HCT116 (cell line): ENCODE results near the gene PPP1R37. TPM values are rescaled to one million over a fixed set of nuclear protein-coding genes. Genes with fewer than 3 reads are reported as not detected.
A peak's percentile ranks its signal among the peaks of the same experiment; 100 is the strongest.

ENCODE experiments used
- ATAC-seq: fragments of 200-7000 bp; cut with Tn5 transposase; 2 replicates; pipeline ENCODE4 v1.9.1; 2020; ENCODE audit warnings: mild to moderate bottlenecking, moderate library complexity
- BruUV-seq: library from RNA; stranded (reverse); fragments of 400-500 nt; replicated peaks from 2 replicates; lab custom pipeline; 2021; lab: Mats Ljungman, UMichigan
- CTCF ChIA-PET: fragments of 300-600 bp; sonication (Branson Sonifier 250); formaldehyde crosslinking; loops from one replicate; lab custom pipeline; 2021; ENCODE audit warnings: antibody characterized with exemption; lab: Charles Lee
- POLR2A ChIA-PET: fragments of 300-600, 350-600 bp; sonication (Branson Sonifier 250); formaldehyde crosslinking; loops from one replicate; lab custom pipeline; 2021; ENCODE audit warnings: antibody characterized with exemption; lab: Charles Lee
- RAD21 ChIA-PET, 2 experiments: fragments of 300-600 bp; sonication (Branson Sonifier 250); formaldehyde crosslinking; loops; one replicate each; lab custom pipeline; 2023; ENCODE audit warnings: low total read pairs in 2 of 2; ENCODE audit not compliant: uncharacterized antibody in 2 of 2, unreplicated experiment in 2 of 2, low non-redundant PET in 1 of 2; lab: Charles Lee
- DNase-seq: peaks from one replicate; pipeline ENCODE4 v3.0.0-alpha.2; 2010; ENCODE audit warnings: low read depth, low spot score
- H2AFZ ChIP-seq: fragments of 200-600 bp; shearing (Covaris generic), sonication (generic); 2 replicates; pipeline ENCODE4 v1.6.1; 2017; ENCODE audit warnings: low read depth, mixed run types, mixed read lengths, antibody characterized with exemption, low read length; ENCODE audit not compliant: poor library complexity, severe bottlenecking
- H3K27ac ChIP-seq: 2 replicates; pipeline ENCODE4 v1.5.1; 2012; ENCODE audit warnings: low read depth, low read length
- H3K27me3 ChIP-seq: fragments of 200-600 bp; sonication (generic); 2 replicates; pipeline ENCODE4 v1.6.1; 2016; ENCODE audit warnings: mixed run types, low read length, mixed read lengths; ENCODE audit not compliant: insufficient read depth
- H3K36me3 ChIP-seq, 2 experiments: fragments of 200-500 bp in 1 of 2; fragments of 200-600 bp in 1 of 2; sonication (Bioruptor generic) in 1 of 2; sonication (generic) in 1 of 2; 2 replicates each; pipeline versions ENCODE4 v1.5.1 to v1.6.1; 2014 to 2016; ENCODE audit warnings: low read length in 2 of 2, inconsistent platforms in 1 of 2, mixed read lengths in 1 of 2, mixed run types in 1 of 2; ENCODE audit not compliant: insufficient read depth in 2 of 2, control insufficient read depth in 1 of 2
- H3K4me1 ChIP-seq, 2 experiments: fragments of 200-600 bp in 1 of 2; sonication (generic) in 1 of 2; 2 replicates each; pipeline versions ENCODE4 v1.5.1 to v1.6.1; 2012 to 2017; ENCODE audit warnings: low read length in 2 of 2, inconsistent platforms in 1 of 2, mild to moderate bottlenecking in 1 of 2, mixed read lengths in 1 of 2, mixed run types in 1 of 2, moderate library complexity in 1 of 2; ENCODE audit not compliant: insufficient read depth in 2 of 2, control insufficient read depth in 1 of 2
- H3K4me2 ChIP-seq: fragments of 200-600 bp; sonication (generic); 2 replicates; pipeline ENCODE4 v1.6.1; 2017; ENCODE audit warnings: mixed run types, low read length, mixed read lengths
- H3K4me3 ChIP-seq, 2 experiments: fragments of 200-600 bp in 1 of 2; sonication (generic) in 1 of 2; replicated peaks in 1 of 2; 2 replicates each; pipeline ENCODE4 v1.5.1; 2011 to 2016; ENCODE audit warnings: low read length in 2 of 2, control low read depth in 1 of 2, low read depth in 1 of 2, mild to moderate bottlenecking in 1 of 2, mixed read lengths in 1 of 2, mixed run types in 1 of 2
- H3K79me2 ChIP-seq: fragments of 200-600 bp; sonication (generic); 2 replicates; pipeline ENCODE4 v1.6.1; 2017; ENCODE audit warnings: mild to moderate bottlenecking, mixed run types, low read length, moderate library complexity, mixed read lengths; ENCODE audit not compliant: insufficient read depth
- H3K9ac ChIP-seq: fragments of 200-600 bp; sonication (generic); 2 replicates; pipeline ENCODE4 v1.6.1; 2016; ENCODE audit warnings: low read length, mixed read lengths
- H3K9me2 ChIP-seq: fragments of 200-600 bp; sonication (generic), shearing (Covaris generic); 2 replicates; pipeline ENCODE4 v1.6.1; 2017; ENCODE audit warnings: mixed run types, mild to moderate bottlenecking, moderate library complexity; ENCODE audit not compliant: insufficient read depth
- H3K9me3 ChIP-seq, 2 experiments: fragments of 200-500 bp in 1 of 2; fragments of 200-600 bp in 1 of 2; sonication (Bioruptor generic) in 1 of 2; sonication (generic) in 1 of 2; 2 replicates each; pipeline ENCODE4 v1.6.1; 2014 to 2017; ENCODE audit warnings: low read length in 2 of 2, mixed read lengths in 2 of 2, inconsistent platforms in 1 of 2, low read depth in 1 of 2, mild to moderate bottlenecking in 1 of 2, mixed run types in 1 of 2, moderate library complexity in 1 of 2; ENCODE audit not compliant: control insufficient read depth in 1 of 2, insufficient read depth in 1 of 2
- H4K20me1 ChIP-seq: fragments of 200-600 bp; sonication (generic), shearing (Covaris generic); 2 replicates; pipeline ENCODE4 v1.6.1; 2017; ENCODE audit warnings: mixed run types, mild to moderate bottlenecking, moderate library complexity; ENCODE audit not compliant: insufficient read depth
- EGR1 ChIP-seq: IDR thresholded peaks from 2 replicates; pipeline ENCODE4 v1.6.1; 2012; ENCODE audit warnings: low read depth
- RAD21 ChIP-seq: IDR thresholded peaks from 2 replicates; pipeline ENCODE4 v1.6.1; 2012; ENCODE audit warnings: low read depth, mild to moderate bottlenecking
- SIN3A ChIP-seq: IDR thresholded peaks from 2 replicates; pipeline ENCODE4 v1.6.1; 2012; ENCODE audit warnings: low read depth
- SP1 ChIP-seq: IDR thresholded peaks from 2 replicates; pipeline ENCODE4 v1.6.1; 2012; ENCODE audit warnings: low read depth
- ZFX ChIP-seq: fragments of 450-650 bp; IDR thresholded peaks from 2 replicates; pipeline ENCODE4 v1.6.1; 2017
- intact Hi-C: fragments of 100-400 bp; cut with micrococcal nuclease; formaldehyde crosslinking; loops from 2 replicates; pipeline ENCODE4 v1.10.0; 2022
- total RNA-seq: library from RNA; stranded (reverse); gene quantifications from one replicate; pipeline ENCODE4 v1.2.1, GENCODE V29; 2021; ENCODE audit not compliant: unreplicated experiment
- TF ChIP-seq, protein P1 (sequence below), 3 experiments: fragments of 200-600 bp in 1 of 3; sonication (generic) in 1 of 3; IDR thresholded peaks in 2 of 3; conservative IDR thresholded peaks in 1 of 3; 2 replicates each; pipeline ENCODE4 v1.5.1; 2012 to 2017; ENCODE audit warnings: low read depth in 2 of 3, low read length in 2 of 3, antibody characterized with exemption in 1 of 3, borderline replicate concordance in 1 of 3, control low read depth in 1 of 3, mild to moderate bottlenecking in 1 of 3, mixed read lengths in 1 of 3, mixed run types in 1 of 3, moderate library complexity in 1 of 3; ENCODE audit not compliant: insufficient read depth in 1 of 3

Gene PPP1R37
- total RNA-seq, 1 experiment from 2014 or later: 32.7 TPM

DNA sequence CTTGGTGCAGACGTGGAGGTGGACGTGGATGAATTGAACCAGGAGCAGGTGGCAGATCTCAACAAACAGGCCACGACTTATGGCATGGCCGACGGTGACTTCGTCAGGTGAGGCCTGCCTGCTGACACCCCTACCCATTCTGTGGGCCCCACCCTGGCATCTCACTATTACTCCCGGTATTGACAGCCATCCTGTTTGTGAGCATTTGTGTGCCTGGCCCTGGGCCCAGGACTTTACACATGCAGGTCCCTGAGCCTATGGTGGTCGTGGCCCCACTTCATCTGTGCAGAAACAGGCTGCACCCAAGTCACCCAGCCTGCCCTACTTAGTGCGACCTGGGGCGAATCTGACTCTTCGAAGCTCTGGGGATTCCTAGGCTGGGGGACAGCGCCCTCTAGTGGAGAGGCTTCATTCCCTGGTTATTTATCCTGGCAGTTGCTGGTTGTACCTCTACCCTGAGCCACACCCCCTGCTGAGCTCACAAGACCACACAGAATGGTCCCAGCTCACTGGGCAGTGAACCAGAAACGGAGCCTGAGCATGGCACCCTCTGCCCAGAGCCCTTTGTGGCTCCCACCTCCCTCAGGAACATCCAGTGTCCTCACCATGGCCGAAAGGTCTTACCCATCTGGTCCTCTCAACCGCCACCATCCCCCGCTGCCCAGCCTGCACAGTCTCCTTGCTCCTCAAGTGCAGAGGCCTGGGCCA is 33.6 kb upstream of the PPP1R37 start:
- intact Hi-C loops: loop anchor here (1.0 to 5.0 kb wide), 2 partner anchors 70 to 157 kb away; no protein-coding TSS in a partner anchor
- H2AFZ ChIP-seq: no peak overlapping the region
- no peaks in the 10 kb centered on the region for H3K9me2 ChIP-seq
- ATAC-seq (peak; percentile 84), DNase-seq (peak; percentile 62)
- BruUV-seq: no TSS peak
- peaks cover 19% of the 10 kb centered on the region for H3K79me2 ChIP-seq
- H3K27me3 ChIP-seq: no peaks in the 10 kb centered on the region
- H4K20me1 ChIP-seq: no peaks in the 10 kb centered on the region
- CTCF ChIA-PET: interaction anchor here (0.6 to 1.4 kb wide), 25 partner anchors 8 to 420 kb away, joined by 3 to 18 read pairs (median 4); partner anchors contain the start of genes APOE, CLASRP, PPP1R37 and TOMM40
- H3K4me1 ChIP-seq: no peaks in the 10 kb centered on the region
- RAD21 ChIA-PET: interaction anchor here in 1 of 2 experiments (0.5 kb wide), 1 partner anchor 152 kb away, joined by 4 read pairs; no protein-coding TSS in a partner anchor
- H3K4me3 ChIP-seq: no peak overlapping the region
- POLR2A ChIA-PET: interaction anchor here (0.5 kb wide), 1 partner anchor 195 kb away, joined by 3 read pairs; no protein-coding TSS in a partner anchor
- no peak overlapping the region for H3K9ac ChIP-seq
- H3K36me3 ChIP-seq: peaks cover 54 to 58% of the 10 kb centered on the region in 2 experiments; a peak in 3 of 4 replicates
- H3K4me2 ChIP-seq: no peak overlapping the region
- TF ChIP-seq ZFX (no peak), SP1 (no peak), RAD21 (peak; percentile 76)
- TF ChIP-seq, protein P1, sequence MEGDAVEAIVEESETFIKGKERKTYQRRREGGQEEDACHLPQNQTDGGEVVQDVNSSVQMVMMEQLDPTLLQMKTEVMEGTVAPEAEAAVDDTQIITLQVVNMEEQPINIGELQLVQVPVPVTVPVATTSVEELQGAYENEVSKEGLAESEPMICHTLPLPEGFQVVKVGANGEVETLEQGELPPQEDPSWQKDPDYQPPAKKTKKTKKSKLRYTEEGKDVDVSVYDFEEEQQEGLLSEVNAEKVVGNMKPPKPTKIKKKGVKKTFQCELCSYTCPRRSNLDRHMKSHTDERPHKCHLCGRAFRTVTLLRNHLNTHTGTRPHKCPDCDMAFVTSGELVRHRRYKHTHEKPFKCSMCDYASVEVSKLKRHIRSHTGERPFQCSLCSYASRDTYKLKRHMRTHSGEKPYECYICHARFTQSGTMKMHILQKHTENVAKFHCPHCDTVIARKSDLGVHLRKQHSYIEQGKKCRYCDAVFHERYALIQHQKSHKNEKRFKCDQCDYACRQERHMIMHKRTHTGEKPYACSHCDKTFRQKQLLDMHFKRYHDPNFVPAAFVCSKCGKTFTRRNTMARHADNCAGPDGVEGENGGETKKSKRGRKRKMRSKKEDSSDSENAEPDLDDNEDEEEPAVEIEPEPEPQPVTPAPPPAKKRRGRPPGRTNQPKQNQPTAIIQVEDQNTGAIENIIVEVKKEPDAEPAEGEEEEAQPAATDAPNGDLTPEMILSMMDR (IDR thresholded peaks at IDR 0.05 in 2 of 3, conservative IDR thresholded peaks at IDR 0.05 in 1 of 3; ENCODE audit: borderline replicate concordance in 1 of 3, insufficient read depth in 1 of 3, low read depth in 2 of 3, low read length in 2 of 3): peak; percentile 67 to 95 (median 90); a peak in 5 of 6 replicates
- no peaks in the 10 kb centered on the region for H3K9me3 ChIP-seq
- H3K27ac ChIP-seq: no peak overlapping the region

- Histone ChIP-seq H3K27me3 (no peaks in the 10 kb centered on the region), H3K9me2 (no peaks in the 10 kb centered on the region), H3K4me3 (no peak overlapping the region), H3K36me3 (peaks cover 49 to 51% of the 10 kb centered on the region in 2 experiments; a peak in 3 of 4 replicates), H4K20me1 (no peaks in the 10 kb centered on the region), H3K9me3 (no peaks in the 10 kb centered on the region), H3K79me2 (peaks cover 17% of the 10 kb centered on the region; the same call in 1 of the 2 replicates), H3K9ac (no peak overlapping the region), H2AFZ (no peak overlapping the region), H3K27ac (no peak overlapping the region), H3K4me1 (no peaks in the 10 kb centered on the region), H3K4me2 (no peak overlapping the region)
- ChIA-PET RAD21 (no interaction called here), CTCF (no interaction called here), POLR2A (no interaction called here)
- ATAC-seq: no peak
- intact Hi-C loops: no loop called here
- BruUV-seq: no TSS peak
- no peak for DNase-seq
- TF ChIP-seq SIN3A: no peak
- TF ChIP-seq RAD21: no peak
- TF ChIP-seq EGR1: no peak
Observed at GRCh38 chr19:45061965-45062364, 31.0 kb upstream of the PPP1R37 start.
